ENCODE data around the gene LEKR1.
"Not testable (repeated sequence)": the region's sequence is repeated elsewhere in the genome, so short reads cannot be mapped to it uniquely, and the experiment has no call there.

The LEKR1 gene

GRCh38 chr3:156966349-156966748 is 140.2 kb downstream of the LEKR1 start:
- in situ Hi-C loops (cut with MboI; ENCODE audit: low sequenced_read_pairs): not testable (repeated sequence)

- in situ Hi-C loops (cut with MboI; ENCODE audit: low sequenced_read_pairs): no loop called here
These were observed 147.8 kb downstream of the LEKR1 start for GRCh38 chr3:156973954-156974353.

GRCh38 chr3:156974931-156975330 is 148.8 kb downstream of the LEKR1 start:
- in situ Hi-C loops (cut with MboI; ENCODE audit: low sequenced_read_pairs): no loop called here

- in situ Hi-C loops (cut with MboI; ENCODE audit: low sequenced_read_pairs): no loop called here
These were observed 149.6 kb downstream of the LEKR1 start for GRCh38 chr3:156975721-156976120.

- in situ Hi-C loops (cut with MboI; ENCODE audit: low sequenced_read_pairs): no loop called here
These were observed 150.8 kb downstream of the LEKR1 start for GRCh38 chr3:156976933-156977332.

- in situ Hi-C loops (cut with MboI; ENCODE audit: low sequenced_read_pairs): no loop called here
These were observed 152.4 kb downstream of the LEKR1 start for GRCh38 chr3:156978481-156978961.

GRCh38 chr3:156981005-156981404 is 154.9 kb downstream of the LEKR1 start:
- in situ Hi-C loops (cut with MboI; ENCODE audit: low sequenced_read_pairs): no loop called here

- in situ Hi-C loops (cut with MboI; ENCODE audit: low sequenced_read_pairs): no loop called here
These were observed 157.4 kb downstream of the LEKR1 start for GRCh38 chr3:156983559-156983958.

GRCh38 chr3:156985711-156986110 is 159.6 kb downstream of the LEKR1 start:
- in situ Hi-C loops (cut with MboI; ENCODE audit: low sequenced_read_pairs): no loop called here

GRCh38 chr3:156987946-156988345 is 161.8 kb downstream of the LEKR1 start:
- in situ Hi-C loops (cut with MboI; ENCODE audit: low sequenced_read_pairs): no loop called here

GRCh38 chr3:156997351-156997750 is 171.2 kb downstream of the LEKR1 start:
- in situ Hi-C loops (cut with MboI; ENCODE audit: low sequenced_read_pairs): no loop called here

GRCh38 chr3:157001221-157001957 is 175.2 kb downstream of the LEKR1 start:
- in situ Hi-C loops (cut with MboI; ENCODE audit: low sequenced_read_pairs): no loop called here

- in situ Hi-C loops (cut with MboI; ENCODE audit: low sequenced_read_pairs): no loop called here
These were observed 195.5 kb downstream of the LEKR1 start for GRCh38 chr3:157021679-157022078.

- in situ Hi-C loops (cut with MboI; ENCODE audit: low sequenced_read_pairs): no loop called here
These were observed 197.1 kb downstream of the LEKR1 start for GRCh38 chr3:157023226-157023625.

GRCh38 chr3:157026091-157026490 is 199.9 kb downstream of the LEKR1 start:
- in situ Hi-C loops (cut with MboI; ENCODE audit: low sequenced_read_pairs): no loop called here

- in situ Hi-C loops (cut with MboI; ENCODE audit: low sequenced_read_pairs): no loop called here
These were observed 201.9 kb downstream of the LEKR1 start for GRCh38 chr3:157027861-157028745.

- in situ Hi-C loops (cut with MboI; ENCODE audit: low sequenced_read_pairs): no loop called here
These were observed 203.2 kb downstream of the LEKR1 start for GRCh38 chr3:157029365-157029790.

- in situ Hi-C loops (cut with MboI; ENCODE audit: low sequenced_read_pairs): no loop called here
These were observed 204.6 kb downstream of the LEKR1 start for GRCh38 chr3:157030712-157031111.

- in situ Hi-C loops (cut with MboI; ENCODE audit: low sequenced_read_pairs): no loop called here
These were observed 206.8 kb downstream of the LEKR1 start for GRCh38 chr3:157033001-157033400.

GRCh38 chr3:157040456-157040855 is 214.3 kb downstream of the LEKR1 start:
- in situ Hi-C loops (cut with MboI; ENCODE audit: low sequenced_read_pairs): no loop called here

GRCh38 chr3:157042226-157042625 is 216.1 kb downstream of the LEKR1 start:
- in situ Hi-C loops (cut with MboI; ENCODE audit: low sequenced_read_pairs): no loop called here

GRCh38 chr3:157043771-157044170 is 217.6 kb downstream of the LEKR1 start:
- in situ Hi-C loops (cut with MboI; ENCODE audit: low sequenced_read_pairs): no loop called here
